ENCODE measurements around the gene KRTAP10-1. TPM values are rescaled to one million over a fixed set of nuclear protein-coding genes. Genes with fewer than 3 reads are reported as not detected.
"Not testable (repeated sequence)": the region's sequence is repeated elsewhere in the genome, so short reads cannot be mapped to it uniquely, and the experiment has no call there.

The KRTAP10-1 gene
- total RNA-seq, 2 experiments from 2014 or later = 0.13 TPM; not detected in 1

DNA sequence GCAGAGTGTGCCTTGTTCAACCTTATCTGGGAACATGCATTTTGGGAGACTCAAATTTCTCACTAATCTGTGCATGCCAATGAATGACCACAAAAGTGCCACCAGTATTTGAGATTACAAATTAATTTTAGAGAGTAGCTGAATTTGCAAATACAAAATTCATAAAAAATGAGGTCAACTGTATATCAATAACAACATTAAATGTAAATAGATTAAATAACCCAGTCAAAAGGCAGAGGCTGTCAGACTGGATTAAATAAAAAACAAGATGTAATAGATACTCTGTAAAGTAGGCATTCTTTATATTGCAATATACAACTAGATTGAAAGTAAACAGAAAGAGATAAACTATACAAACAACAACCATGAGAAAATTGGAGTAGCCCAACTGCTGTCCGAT, 24.1 kb upstream of the KRTAP10-1 start:
- ChIA-PET POLR2A (no interaction called here), CTCF (ENCODE audit: unreplicated experiment) (no interaction called here)
- H3K27ac ChIP-seq (ENCODE audit: low read depth, low read length, poor library complexity, severe bottlenecking) = no peak overlapping the region
- no TSS peak for BruUV-seq (replicated peaks)
- H3K9me2 ChIP-seq (ENCODE audit: insufficient read depth, low read length) = no peaks in the 10 kb centered on the region
- no peak overlapping the region for H2AFZ ChIP-seq (ENCODE audit: low read length)
- H3K4me2 ChIP-seq (ENCODE audit: low read length) = no peak overlapping the region
- no peaks in the 10 kb centered on the region for H3K9me3 ChIP-seq (ENCODE audit: low read length)
- H3K4me1 ChIP-seq (ENCODE audit: insufficient read depth, low read length, poor library complexity, severe bottlenecking) = no peaks in the 10 kb centered on the region
- no peaks in the 10 kb centered on the region for H3K36me3 ChIP-seq (ENCODE audit: insufficient read depth, low read length)
- TF ChIP-seq, protein P1, sequence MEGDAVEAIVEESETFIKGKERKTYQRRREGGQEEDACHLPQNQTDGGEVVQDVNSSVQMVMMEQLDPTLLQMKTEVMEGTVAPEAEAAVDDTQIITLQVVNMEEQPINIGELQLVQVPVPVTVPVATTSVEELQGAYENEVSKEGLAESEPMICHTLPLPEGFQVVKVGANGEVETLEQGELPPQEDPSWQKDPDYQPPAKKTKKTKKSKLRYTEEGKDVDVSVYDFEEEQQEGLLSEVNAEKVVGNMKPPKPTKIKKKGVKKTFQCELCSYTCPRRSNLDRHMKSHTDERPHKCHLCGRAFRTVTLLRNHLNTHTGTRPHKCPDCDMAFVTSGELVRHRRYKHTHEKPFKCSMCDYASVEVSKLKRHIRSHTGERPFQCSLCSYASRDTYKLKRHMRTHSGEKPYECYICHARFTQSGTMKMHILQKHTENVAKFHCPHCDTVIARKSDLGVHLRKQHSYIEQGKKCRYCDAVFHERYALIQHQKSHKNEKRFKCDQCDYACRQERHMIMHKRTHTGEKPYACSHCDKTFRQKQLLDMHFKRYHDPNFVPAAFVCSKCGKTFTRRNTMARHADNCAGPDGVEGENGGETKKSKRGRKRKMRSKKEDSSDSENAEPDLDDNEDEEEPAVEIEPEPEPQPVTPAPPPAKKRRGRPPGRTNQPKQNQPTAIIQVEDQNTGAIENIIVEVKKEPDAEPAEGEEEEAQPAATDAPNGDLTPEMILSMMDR (conservative IDR thresholded peaks at IDR 0.05; ENCODE audit: low read length) = no peak
- intact Hi-C loops (cut with micrococcal nuclease; ENCODE audit: unreplicated experiment) = no loop called here
- H3K4me3 ChIP-seq (ENCODE audit: low read depth, low read length, poor library complexity, severe bottlenecking) = no peak overlapping the region
- DNase-seq (ENCODE audit: low spot score) = no peak
- no peaks in the 10 kb centered on the region for H3K79me2 ChIP-seq (ENCODE audit: insufficient read depth, low read depth, low read length)
- no peaks in the 10 kb centered on the region for H4K20me1 ChIP-seq (ENCODE audit: insufficient read depth, low read length)

- H3K4me3 ChIP-seq (ENCODE audit: low read depth, low read length, poor library complexity, severe bottlenecking) = no peak within 1 kb of the TSS
- no peak within 1 kb of the TSS for H3K27ac ChIP-seq (ENCODE audit: low read depth, low read length, poor library complexity, severe bottlenecking)
- H3K79me2 ChIP-seq (ENCODE audit: insufficient read depth, low read depth, low read length) = no peaks in the 10 kb centered on the region
- ChIA-PET POLR2A (no interaction called here), CTCF (ENCODE audit: unreplicated experiment) (no interaction called here)
- no peak within 1 kb of the TSS for H3K4me2 ChIP-seq (ENCODE audit: low read length)
- no peaks in the 10 kb centered on the region for H4K20me1 ChIP-seq (ENCODE audit: insufficient read depth, low read length)
- no peak for DNase-seq (ENCODE audit: low spot score)
- no peak within 1 kb of the TSS for H2AFZ ChIP-seq (ENCODE audit: low read length)
- no peaks in the 10 kb centered on the region for H3K36me3 ChIP-seq (ENCODE audit: insufficient read depth, low read length)
- no peaks in the 10 kb centered on the region for H3K9me3 ChIP-seq (ENCODE audit: low read length)
- intact Hi-C loops (cut with micrococcal nuclease; ENCODE audit: unreplicated experiment) = no loop called here
- BruUV-seq (replicated peaks) = no TSS peak
- TF ChIP-seq, protein P1 (conservative IDR thresholded peaks at IDR 0.05; ENCODE audit: low read length) = no peak
- H3K9me2 ChIP-seq (ENCODE audit: insufficient read depth, low read length) = no peaks in the 10 kb centered on the region
- no peaks in the 10 kb centered on the region for H3K4me1 ChIP-seq (ENCODE audit: insufficient read depth, low read length, poor library complexity, severe bottlenecking)
These were observed 18.7 kb upstream of the KRTAP10-1 start, which contains the start of gene KRTAP10-3 for GRCh38 chr21:44558695-44559094. Gene KRTAP10-3 (minus strand): TSS chr21:44558795. CDS start chr21:44558715, 80 bp downstream.

GRCh38 chr21:44558329-44558675, 18.3 kb upstream of the KRTAP10-1 start:
- POLR2A ChIA-PET; BruUV-seq (replicated peaks): not testable (repeated sequence)

More at GRCh38 chr21:44558329-44558675, 18.3 kb upstream of the KRTAP10-1 start:
- H3K4me1 ChIP-seq (ENCODE audit: insufficient read depth, low read length, poor library complexity, severe bottlenecking); H3K27ac ChIP-seq (ENCODE audit: low read depth, low read length, poor library complexity, severe bottlenecking); H3K4me3 ChIP-seq (ENCODE audit: low read depth, low read length, poor library complexity, severe bottlenecking); H3K4me2 ChIP-seq (ENCODE audit: low read length); H3K9me2 ChIP-seq (ENCODE audit: insufficient read depth, low read length); H3K79me2 ChIP-seq (ENCODE audit: insufficient read depth, low read depth, low read length); H3K9me3 ChIP-seq (ENCODE audit: low read length); CTCF ChIA-PET (ENCODE audit: unreplicated experiment); intact Hi-C loops (cut with micrococcal nuclease; ENCODE audit: unreplicated experiment); H2AFZ ChIP-seq (ENCODE audit: low read length); DNase-seq (ENCODE audit: low spot score); H4K20me1 ChIP-seq (ENCODE audit: insufficient read depth, low read length); H3K36me3 ChIP-seq (ENCODE audit: insufficient read depth, low read length): not testable (repeated sequence)

All from OCI-LY7 (cell line).